ENCODE measurements around the gene C17orf67.

DNA sequence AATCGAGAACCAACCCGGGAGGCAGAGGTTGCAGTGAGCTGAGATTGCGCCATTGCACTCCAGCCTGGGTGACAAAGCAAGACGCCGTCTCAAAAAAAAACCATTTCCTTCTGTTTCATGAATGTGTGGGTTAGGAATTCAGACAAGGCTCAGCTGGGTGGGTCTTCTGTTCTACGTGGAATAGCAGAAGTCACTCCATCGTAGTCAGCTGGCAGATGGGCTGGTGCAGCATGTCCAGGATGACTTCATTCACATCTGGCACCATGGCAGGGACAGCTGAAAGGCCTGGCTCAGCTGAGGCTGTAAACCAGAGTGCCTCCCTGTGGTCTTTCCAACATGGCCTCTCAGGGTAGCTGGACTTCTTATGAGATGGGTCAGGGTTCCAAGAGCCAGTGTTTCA lies 89.0 kb downstream of the C17orf67 start:
- no peak for TF ChIP-seq EP300 (IDR thresholded peaks at IDR 0.05; ENCODE audit: borderline replicate concordance in 1 of 2, low read depth in 2 of 2, low read length in 2 of 2)
- TF ChIP-seq, protein P1, sequence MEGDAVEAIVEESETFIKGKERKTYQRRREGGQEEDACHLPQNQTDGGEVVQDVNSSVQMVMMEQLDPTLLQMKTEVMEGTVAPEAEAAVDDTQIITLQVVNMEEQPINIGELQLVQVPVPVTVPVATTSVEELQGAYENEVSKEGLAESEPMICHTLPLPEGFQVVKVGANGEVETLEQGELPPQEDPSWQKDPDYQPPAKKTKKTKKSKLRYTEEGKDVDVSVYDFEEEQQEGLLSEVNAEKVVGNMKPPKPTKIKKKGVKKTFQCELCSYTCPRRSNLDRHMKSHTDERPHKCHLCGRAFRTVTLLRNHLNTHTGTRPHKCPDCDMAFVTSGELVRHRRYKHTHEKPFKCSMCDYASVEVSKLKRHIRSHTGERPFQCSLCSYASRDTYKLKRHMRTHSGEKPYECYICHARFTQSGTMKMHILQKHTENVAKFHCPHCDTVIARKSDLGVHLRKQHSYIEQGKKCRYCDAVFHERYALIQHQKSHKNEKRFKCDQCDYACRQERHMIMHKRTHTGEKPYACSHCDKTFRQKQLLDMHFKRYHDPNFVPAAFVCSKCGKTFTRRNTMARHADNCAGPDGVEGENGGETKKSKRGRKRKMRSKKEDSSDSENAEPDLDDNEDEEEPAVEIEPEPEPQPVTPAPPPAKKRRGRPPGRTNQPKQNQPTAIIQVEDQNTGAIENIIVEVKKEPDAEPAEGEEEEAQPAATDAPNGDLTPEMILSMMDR (IDR thresholded peaks at IDR 0.05; ENCODE audit: control extremely low read depth in 1 of 3, insufficient read depth in 1 of 3, low read depth in 1 of 3, low read length in 3 of 3): no peak
- no peak for TF ChIP-seq ZNF274 (IDR thresholded peaks at IDR 0.05; ENCODE audit: borderline replicate concordance, extremely low read depth, low read length)
- no peak for TF ChIP-seq SIN3A (conservative IDR thresholded peaks at IDR 0.05 in 1 of 2, IDR thresholded peaks at IDR 0.05 in 1 of 2; ENCODE audit: low read depth in 1 of 2, low read length in 2 of 2)
- TF ChIP-seq GTF2F1 (IDR thresholded peaks at IDR 0.05; ENCODE audit: borderline replicate concordance, low read depth, low read length): no peak
- TF ChIP-seq FOSL1 (IDR thresholded peaks at IDR 0.05; ENCODE audit: insufficient read depth, low read depth, low read length): no peak
- TF ChIP-seq RFX5 (IDR thresholded peaks at IDR 0.05; ENCODE audit: borderline replicate concordance, low read depth, low read length): no peak
- TF ChIP-seq EZH2 (IDR thresholded peaks at IDR 0.05; ENCODE audit: low read depth, low read length, severe bottlenecking): no peak
- TF ChIP-seq CEBPB (IDR thresholded peaks at IDR 0.05; ENCODE audit: low read depth, low read length): no peak

Data from H1 (cell line).